ENCODE results near the gene POLN. TPM values are rescaled to one million over a fixed set of nuclear protein-coding genes. Genes with fewer than 3 reads are reported as not detected.
A peak's percentile ranks its signal among the peaks of the same experiment; 100 is the strongest.

The POLN gene
- polyA plus RNA-seq, 1 experiment = 0.35 TPM

DNA sequence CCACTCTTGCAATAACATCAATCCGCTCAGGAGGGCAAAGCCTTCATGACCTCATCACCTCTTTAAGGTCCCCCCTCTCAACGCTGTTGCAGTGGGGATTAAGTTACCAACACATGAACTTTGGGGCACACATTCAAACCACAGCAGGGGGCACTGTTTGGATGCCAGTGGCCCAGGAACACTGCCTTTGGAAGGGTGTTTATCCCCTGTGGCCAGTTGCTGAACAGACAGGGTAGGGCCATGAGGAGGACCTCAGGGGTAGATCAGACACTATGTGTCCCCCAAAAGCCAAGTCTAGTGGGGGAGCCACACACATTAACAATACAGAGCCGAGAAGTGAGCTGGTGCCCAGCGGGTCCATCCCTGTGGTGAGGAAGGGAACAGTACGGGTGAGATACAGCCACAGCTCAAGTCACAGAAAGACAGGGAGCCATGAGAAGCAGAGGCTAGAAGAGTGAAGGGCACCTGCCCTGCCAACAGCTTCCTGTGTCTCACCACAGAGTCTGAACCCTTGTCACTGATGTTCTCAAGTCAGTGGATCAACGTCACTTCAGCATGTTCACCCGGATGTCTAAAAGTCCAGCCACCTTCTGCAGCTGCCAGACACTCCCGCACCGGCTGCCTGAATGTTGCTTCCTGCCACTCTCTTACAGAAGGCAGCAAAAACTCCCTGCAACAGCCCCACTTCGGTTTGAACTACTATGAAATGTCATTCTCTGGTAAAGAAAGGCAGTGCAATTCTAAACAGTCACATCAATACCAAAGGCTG, 39.8 kb upstream of the POLN start:
- DNase-seq (ENCODE audit: low read depth, low spot score) = no peak
- CTCF ChIA-PET = interaction anchor here (0.9 kb wide), 1 partner anchor 72 kb away, joined by 4 read pairs; no protein-coding TSS in a partner anchor
- no peak overlapping the region for H3K4me3 ChIP-seq (ENCODE audit: low read depth, low read length)
- POLR2A ChIA-PET = no interaction called here
- no peak overlapping the region for H3K27ac ChIP-seq (ENCODE audit: low read depth, low read length)
- TF ChIP-seq, protein P1, sequence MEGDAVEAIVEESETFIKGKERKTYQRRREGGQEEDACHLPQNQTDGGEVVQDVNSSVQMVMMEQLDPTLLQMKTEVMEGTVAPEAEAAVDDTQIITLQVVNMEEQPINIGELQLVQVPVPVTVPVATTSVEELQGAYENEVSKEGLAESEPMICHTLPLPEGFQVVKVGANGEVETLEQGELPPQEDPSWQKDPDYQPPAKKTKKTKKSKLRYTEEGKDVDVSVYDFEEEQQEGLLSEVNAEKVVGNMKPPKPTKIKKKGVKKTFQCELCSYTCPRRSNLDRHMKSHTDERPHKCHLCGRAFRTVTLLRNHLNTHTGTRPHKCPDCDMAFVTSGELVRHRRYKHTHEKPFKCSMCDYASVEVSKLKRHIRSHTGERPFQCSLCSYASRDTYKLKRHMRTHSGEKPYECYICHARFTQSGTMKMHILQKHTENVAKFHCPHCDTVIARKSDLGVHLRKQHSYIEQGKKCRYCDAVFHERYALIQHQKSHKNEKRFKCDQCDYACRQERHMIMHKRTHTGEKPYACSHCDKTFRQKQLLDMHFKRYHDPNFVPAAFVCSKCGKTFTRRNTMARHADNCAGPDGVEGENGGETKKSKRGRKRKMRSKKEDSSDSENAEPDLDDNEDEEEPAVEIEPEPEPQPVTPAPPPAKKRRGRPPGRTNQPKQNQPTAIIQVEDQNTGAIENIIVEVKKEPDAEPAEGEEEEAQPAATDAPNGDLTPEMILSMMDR (IDR thresholded peaks at IDR 0.05; ENCODE audit: low read depth, low read length) = peak; percentile 18; the same call in 1 of the 2 replicates
- H3K9me3 ChIP-seq (ENCODE audit: control insufficient read depth, insufficient read depth, low read length) = peaks cover 4% of the 10 kb centered on the region; the same call in 1 of the 2 replicates
- peaks cover 5% of the 10 kb centered on the region for H3K27me3 ChIP-seq (ENCODE audit: control insufficient read depth, insufficient read depth, low read length)

DNA sequence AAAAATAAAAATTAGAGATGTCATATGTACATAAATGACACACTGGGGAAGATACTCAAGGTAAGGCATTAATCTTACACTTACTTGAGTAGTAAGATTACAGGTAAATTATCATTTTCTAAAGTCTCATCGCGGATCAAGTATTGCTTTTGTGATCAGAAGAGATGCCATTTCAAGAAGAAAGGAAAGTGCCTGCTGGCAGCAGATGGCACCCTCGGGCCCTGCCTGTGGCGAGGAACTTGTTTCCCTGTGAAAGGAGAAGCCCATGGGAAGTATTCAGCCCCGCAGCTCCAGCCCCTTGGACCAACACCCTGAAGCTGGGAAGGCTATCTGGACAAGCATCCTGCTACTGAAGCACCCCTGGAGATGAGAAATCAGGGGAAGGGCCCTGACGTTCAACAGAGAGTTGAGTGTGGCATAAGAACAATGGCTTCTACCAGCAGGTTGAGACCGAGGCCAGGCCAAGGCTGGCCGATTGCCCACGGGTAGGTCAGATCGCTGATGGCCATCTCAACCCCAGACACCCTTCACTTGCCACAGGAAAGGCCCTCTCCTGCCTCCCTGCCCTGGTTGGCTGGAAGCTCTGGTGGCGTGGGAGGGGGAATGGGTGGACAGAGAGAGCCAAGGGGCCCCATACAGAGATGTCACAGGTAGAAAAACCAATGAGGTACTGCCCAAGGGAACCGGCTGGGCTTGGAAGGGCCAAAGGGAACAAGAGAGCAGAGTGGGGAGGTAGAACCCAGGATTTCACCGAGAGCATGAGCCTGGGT, 38.8 kb upstream of the POLN start:
- DNase-seq (ENCODE audit: low read depth, low spot score) = no peak
- Histone ChIP-seq H3K4me3 (ENCODE audit: low read depth, low read length) (no peak overlapping the region), H3K9me3 (ENCODE audit: control insufficient read depth, insufficient read depth, low read length) (peaks cover 4% of the 10 kb centered on the region; the same call in 1 of the 2 replicates), H3K27me3 (ENCODE audit: control insufficient read depth, insufficient read depth, low read length) (peaks cover 10% of the 10 kb centered on the region), H3K27ac (ENCODE audit: low read depth, low read length) (no peak overlapping the region)
- CTCF ChIA-PET = no interaction called here
- POLR2A ChIA-PET = no interaction called here
- TF ChIP-seq, protein P1 (IDR thresholded peaks at IDR 0.05; ENCODE audit: low read depth, low read length) = no peak

DNA sequence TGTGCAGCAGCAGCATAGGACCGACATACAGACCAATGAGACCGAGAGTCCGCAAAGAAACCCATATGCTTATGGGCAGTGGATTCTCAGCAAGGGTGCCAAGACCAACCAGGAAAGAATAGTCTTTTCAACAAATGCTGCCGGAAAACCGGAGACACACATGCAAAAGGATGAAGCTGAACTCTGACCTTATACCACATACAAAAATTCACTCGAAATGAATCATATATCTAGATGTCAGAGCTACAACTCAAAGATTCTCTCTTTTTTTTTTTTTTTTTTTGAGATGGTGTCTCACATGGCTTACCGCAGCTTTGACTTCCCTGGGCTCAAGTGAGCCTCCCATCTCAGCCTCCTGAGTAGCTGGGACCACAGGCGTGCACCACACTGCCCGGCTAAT, 36.0 kb upstream of the POLN start:
- CTCF ChIA-PET = interaction anchor here (0.6 kb wide), 1 partner anchor 125 kb away, joined by 3 read pairs; no protein-coding TSS in a partner anchor
- TF ChIP-seq, protein P1 (IDR thresholded peaks at IDR 0.05; ENCODE audit: low read depth, low read length) = no peak
- DNase-seq (ENCODE audit: low read depth, low spot score) = no peak
- Histone ChIP-seq H3K27me3 (ENCODE audit: control insufficient read depth, insufficient read depth, low read length) (peaks cover 10% of the 10 kb centered on the region), H3K9me3 (ENCODE audit: control insufficient read depth, insufficient read depth, low read length) (no peaks in the 10 kb centered on the region; the same call in 1 of the 2 replicates), H3K27ac (ENCODE audit: low read depth, low read length) (no peak overlapping the region), H3K4me3 (ENCODE audit: low read depth, low read length) (no peak overlapping the region)
- POLR2A ChIA-PET = no interaction called here

DNA sequence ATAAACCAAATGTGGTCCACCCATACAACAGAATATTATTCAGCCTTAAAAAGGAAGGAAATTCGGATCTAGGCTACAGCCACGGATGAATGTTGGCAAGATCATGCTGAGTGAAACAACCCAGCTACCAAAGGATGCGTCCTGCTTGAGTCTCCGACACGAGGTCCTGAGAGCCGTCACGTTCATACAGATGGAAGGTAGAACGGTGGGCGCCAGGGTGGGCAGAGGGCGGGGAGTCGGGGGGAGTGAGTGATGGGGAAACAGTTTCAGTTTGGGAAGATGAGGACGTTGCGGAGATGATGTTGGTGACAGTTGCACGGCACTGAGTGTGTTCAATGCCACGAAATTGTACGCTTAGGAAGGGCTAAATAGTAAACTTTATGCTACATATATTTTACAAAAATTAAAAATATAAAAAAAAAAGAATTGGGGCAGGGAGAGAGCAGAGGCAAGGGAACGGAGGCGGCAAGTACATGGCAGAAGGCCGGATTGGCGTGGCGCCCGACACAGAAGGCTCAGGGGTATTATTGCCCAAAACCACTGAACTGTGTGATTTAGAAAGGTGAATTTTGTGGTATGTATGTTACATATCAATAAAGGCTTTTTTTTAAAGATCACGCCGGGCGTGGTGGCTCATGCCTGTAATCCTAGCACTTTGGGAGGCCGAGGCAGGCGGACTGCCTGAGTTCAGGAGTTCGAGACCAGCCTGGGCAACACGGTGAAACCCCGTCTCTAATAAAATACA, 34.8 kb upstream of the POLN start:
- CTCF ChIA-PET = no interaction called here
- POLR2A ChIA-PET = no interaction called here
- TF ChIP-seq, protein P1 (IDR thresholded peaks at IDR 0.05; ENCODE audit: low read depth, low read length) = no peak
- no peak for DNase-seq (ENCODE audit: low read depth, low spot score)
- Histone ChIP-seq H3K27me3 (ENCODE audit: control insufficient read depth, insufficient read depth, low read length) (peaks cover 8% of the 10 kb centered on the region), H3K4me3 (ENCODE audit: low read depth, low read length) (no peak overlapping the region), H3K27ac (ENCODE audit: low read depth, low read length) (no peak overlapping the region), H3K9me3 (ENCODE audit: control insufficient read depth, insufficient read depth, low read length) (no peaks in the 10 kb centered on the region; the same call in 1 of the 2 replicates)

Data from AG04450 (cell line).